Body of pancreas (tissue), 4 donors: Measurements from ENCODE around the gene STMP1.

Source experiments
- CTCF ChIP-seq, 7 experiments: fragments of 450-650 bp in 4 of 7; fragments of 200-600 bp in 3 of 7; sonication (generic) in 3 of 7; IDR thresholded peaks; one replicate each; pipeline ENCODE4 v1.5.1; 2016 to 2019; ENCODE audit warnings: antibody characterized with exemption in 7 of 7
- POLR2A ChIP-seq, 3 donors: fragments of 450-650 bp; IDR thresholded peaks; one replicate each; pipeline ENCODE4 v1.6.1; 2016; ENCODE audit warnings: antibody characterized with exemption in 3 of 3, mild to moderate bottlenecking in 2 of 3

- TF ChIP-seq POLR2A (IDR thresholded peaks at IDR 0.05): no peak
- TF ChIP-seq CTCF (IDR thresholded peaks at IDR 0.05): no peak
These were observed 14.6 kb upstream of the STMP1 start for GRCh38 chr7:135647755-135648154.
